Measurements from ENCODE around the gene MAGEB17.

MAGEB17 gene

GRCh38 chrX:16202943-16203342 lies 35.7 kb downstream of the MAGEB17 start:
- Histone ChIP-seq H3K4me1 (ENCODE audit: insufficient read depth, low read length, poor library complexity, severe bottlenecking) (no peaks in the 10 kb centered on the region), H3K27me3 (ENCODE audit: insufficient read depth, low read length, poor library complexity, severe bottlenecking) (no peaks in the 10 kb centered on the region), H3F3A (ENCODE audit: low read depth) (no peaks in the 10 kb centered on the region), H4K20me1 (ENCODE audit: insufficient read depth, low read length, poor library complexity, severe bottlenecking) (no peaks in the 10 kb centered on the region), H3K9ac (ENCODE audit: low read depth, low read length, poor library complexity, severe bottlenecking) (no peak overlapping the region), H3K9me2 (replicated peaks; ENCODE audit: low read depth, low read length) (no peaks in the 10 kb centered on the region), H2AFZ (ENCODE audit: low read length) (no peak overlapping the region), H3K9me3 (ENCODE audit: insufficient read depth, low read depth, low read length) (no peaks in the 10 kb centered on the region), H3K79me2 (ENCODE audit: insufficient read depth, low read length) (no peaks in the 10 kb centered on the region), H3K36me3 (ENCODE audit: insufficient read depth, low read length) (no peaks in the 10 kb centered on the region), H3K4me2 (ENCODE audit: low read depth, low read length, poor library complexity, severe bottlenecking) (no peak overlapping the region), H3K4me3 (ENCODE audit: low read length, poor library complexity, severe bottlenecking) (no peak overlapping the region)
- no peak for TF ChIP-seq EZH2phosphoT487 (IDR thresholded peaks at IDR 0.05; ENCODE audit: borderline replicate concordance)
- no peak for TF ChIP-seq CTCF (conservative IDR thresholded peaks at IDR 0.05; ENCODE audit: low read length)

GRCh38 chrX:16204538-16204937 lies 37.3 kb downstream of the MAGEB17 start:
- H3K4me1 ChIP-seq (ENCODE audit: insufficient read depth, low read length, poor library complexity, severe bottlenecking), result no peaks in the 10 kb centered on the region
- H3K9ac ChIP-seq (ENCODE audit: low read depth, low read length, poor library complexity, severe bottlenecking), result no peak overlapping the region
- H3K4me3 ChIP-seq (ENCODE audit: low read length, poor library complexity, severe bottlenecking), result no peak overlapping the region
- no peaks in the 10 kb centered on the region for H3K9me3 ChIP-seq (ENCODE audit: insufficient read depth, low read depth, low read length)
- no peaks in the 10 kb centered on the region for H3K36me3 ChIP-seq (ENCODE audit: insufficient read depth, low read length)
- H3F3A ChIP-seq (ENCODE audit: low read depth), result no peaks in the 10 kb centered on the region
- H3K79me2 ChIP-seq (ENCODE audit: insufficient read depth, low read length), result no peaks in the 10 kb centered on the region
- H3K27me3 ChIP-seq (ENCODE audit: insufficient read depth, low read length, poor library complexity, severe bottlenecking), result no peaks in the 10 kb centered on the region
- H2AFZ ChIP-seq (ENCODE audit: low read length), result no peak overlapping the region
- no peak overlapping the region for H3K4me2 ChIP-seq (ENCODE audit: low read depth, low read length, poor library complexity, severe bottlenecking)
- no peaks in the 10 kb centered on the region for H3K9me2 ChIP-seq (replicated peaks; ENCODE audit: low read depth, low read length)
- no peaks in the 10 kb centered on the region for H4K20me1 ChIP-seq (ENCODE audit: insufficient read depth, low read length, poor library complexity, severe bottlenecking)
- TF ChIP-seq EZH2phosphoT487 (IDR thresholded peaks at IDR 0.05; ENCODE audit: borderline replicate concordance) (no peak), CTCF (conservative IDR thresholded peaks at IDR 0.05; ENCODE audit: low read length) (no peak)

- TF ChIP-seq CTCF (conservative IDR thresholded peaks at IDR 0.05; ENCODE audit: low read length) (no peak), EZH2phosphoT487 (IDR thresholded peaks at IDR 0.05; ENCODE audit: borderline replicate concordance) (no peak)
- Histone ChIP-seq H3K9me2 (replicated peaks; ENCODE audit: low read depth, low read length) (no peaks in the 10 kb centered on the region), H3K9me3 (ENCODE audit: insufficient read depth, low read depth, low read length) (no peaks in the 10 kb centered on the region), H3K4me3 (ENCODE audit: low read length, poor library complexity, severe bottlenecking) (no peak overlapping the region), H3K27me3 (ENCODE audit: insufficient read depth, low read length, poor library complexity, severe bottlenecking) (no peaks in the 10 kb centered on the region), H3K9ac (ENCODE audit: low read depth, low read length, poor library complexity, severe bottlenecking) (no peak overlapping the region), H3K36me3 (ENCODE audit: insufficient read depth, low read length) (no peaks in the 10 kb centered on the region), H4K20me1 (ENCODE audit: insufficient read depth, low read length, poor library complexity, severe bottlenecking) (no peaks in the 10 kb centered on the region), H3F3A (ENCODE audit: low read depth) (no peaks in the 10 kb centered on the region), H2AFZ (ENCODE audit: low read length) (no peak overlapping the region), H3K79me2 (ENCODE audit: insufficient read depth, low read length) (no peaks in the 10 kb centered on the region), H3K4me1 (ENCODE audit: insufficient read depth, low read length, poor library complexity, severe bottlenecking) (no peaks in the 10 kb centered on the region), H3K4me2 (ENCODE audit: low read depth, low read length, poor library complexity, severe bottlenecking) (no peak overlapping the region)
Measured at GRCh38 chrX:16205840-16206239, 38.6 kb downstream of the MAGEB17 start.

Measured in Loucy (cell line).